HG03457 (cell line): ENCODE data around the gene EXOC6B.

ENCODE experiments used
- ATAC-seq: cut with Tn5 transposase; IDR thresholded peaks from one replicate; pipeline ENCODE4 v1.9.1; 2021; ENCODE audit warnings: moderate number of reproducible peaks; ENCODE audit not compliant: unreplicated experiment

The EXOC6B gene

GRCh38 chr2:72388263-72388662 lies 437.6 kb downstream of the EXOC6B start:
- no peak for ATAC-seq

- no peak for ATAC-seq
Observed at GRCh38 chr2:72386288-72386687, 439.5 kb downstream of the EXOC6B start.

GRCh38 chr2:72378753-72379348 lies 447.0 kb downstream of the EXOC6B start:
- no peak for ATAC-seq

GRCh38 chr2:72367530-72368225 lies 458.2 kb downstream of the EXOC6B start:
- ATAC-seq, result no peak

GRCh38 chr2:72363406-72363805 lies 462.4 kb downstream of the EXOC6B start:
- ATAC-seq, result no peak

- ATAC-seq, result no peak
Observed at GRCh38 chr2:72362733-72363132, 463.1 kb downstream of the EXOC6B start.

- no peak for ATAC-seq
Observed at GRCh38 chr2:72361521-72361920, 464.3 kb downstream of the EXOC6B start.

GRCh38 chr2:72361042-72361441 lies 464.8 kb downstream of the EXOC6B start:
- no peak for ATAC-seq

GRCh38 chr2:72350852-72351251 lies 475.0 kb downstream of the EXOC6B start:
- ATAC-seq, result no peak

- ATAC-seq, result no peak
Observed at GRCh38 chr2:72349016-72349415, 476.8 kb downstream of the EXOC6B start.

- no peak for ATAC-seq
Observed at GRCh38 chr2:72347081-72347480, 478.8 kb downstream of the EXOC6B start.

- no peak for ATAC-seq
Observed at GRCh38 chr2:72341639-72342038, 484.2 kb downstream of the EXOC6B start.

GRCh38 chr2:72340665-72341064 lies 485.2 kb downstream of the EXOC6B start:
- ATAC-seq, result no peak

- no peak for ATAC-seq
Observed at GRCh38 chr2:72338076-72338475, 487.8 kb downstream of the EXOC6B start.

- ATAC-seq, result no peak
Observed at GRCh38 chr2:72332720-72333119, 493.1 kb downstream of the EXOC6B start.

- ATAC-seq, result no peak
Observed at GRCh38 chr2:72330652-72331051, 495.2 kb downstream of the EXOC6B start.

GRCh38 chr2:72326759-72327158 lies 499.1 kb downstream of the EXOC6B start:
- no peak for ATAC-seq

GRCh38 chr2:72325592-72326422 lies 500.0 kb downstream of the EXOC6B start:
- ATAC-seq, result no peak

- no peak for ATAC-seq
Observed at GRCh38 chr2:72316774-72317173, 509.1 kb downstream of the EXOC6B start.

GRCh38 chr2:72300147-72300684 lies 525.6 kb downstream of the EXOC6B start:
- ATAC-seq, result no peak

- no peak for ATAC-seq
Observed at GRCh38 chr2:72293620-72294019, 532.2 kb downstream of the EXOC6B start.

- no peak for ATAC-seq
Observed at GRCh38 chr2:72292433-72292832, 533.4 kb downstream of the EXOC6B start.
